ENCODE results near the gene HPSE2.

DNA sequence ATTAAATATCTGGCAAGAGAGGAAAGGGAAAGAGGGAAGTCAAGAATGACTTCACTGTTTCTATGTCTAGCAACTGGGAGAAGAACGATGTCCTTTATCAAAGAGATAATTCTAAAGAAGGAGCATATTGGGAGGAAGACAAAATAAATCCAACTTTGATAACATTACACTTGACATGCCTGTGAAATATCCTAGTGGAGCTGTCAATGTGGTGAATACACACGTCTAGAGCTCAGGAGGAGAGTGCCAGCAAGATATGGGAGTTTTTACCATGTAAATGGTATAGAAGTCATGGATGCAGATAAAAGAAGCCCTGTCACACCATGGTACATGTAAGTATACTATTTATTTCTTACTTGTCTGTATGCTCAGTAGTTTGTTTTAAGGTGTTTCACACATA lies 356.7 kb downstream of the HPSE2 start:
- TF ChIP-seq, protein P1, sequence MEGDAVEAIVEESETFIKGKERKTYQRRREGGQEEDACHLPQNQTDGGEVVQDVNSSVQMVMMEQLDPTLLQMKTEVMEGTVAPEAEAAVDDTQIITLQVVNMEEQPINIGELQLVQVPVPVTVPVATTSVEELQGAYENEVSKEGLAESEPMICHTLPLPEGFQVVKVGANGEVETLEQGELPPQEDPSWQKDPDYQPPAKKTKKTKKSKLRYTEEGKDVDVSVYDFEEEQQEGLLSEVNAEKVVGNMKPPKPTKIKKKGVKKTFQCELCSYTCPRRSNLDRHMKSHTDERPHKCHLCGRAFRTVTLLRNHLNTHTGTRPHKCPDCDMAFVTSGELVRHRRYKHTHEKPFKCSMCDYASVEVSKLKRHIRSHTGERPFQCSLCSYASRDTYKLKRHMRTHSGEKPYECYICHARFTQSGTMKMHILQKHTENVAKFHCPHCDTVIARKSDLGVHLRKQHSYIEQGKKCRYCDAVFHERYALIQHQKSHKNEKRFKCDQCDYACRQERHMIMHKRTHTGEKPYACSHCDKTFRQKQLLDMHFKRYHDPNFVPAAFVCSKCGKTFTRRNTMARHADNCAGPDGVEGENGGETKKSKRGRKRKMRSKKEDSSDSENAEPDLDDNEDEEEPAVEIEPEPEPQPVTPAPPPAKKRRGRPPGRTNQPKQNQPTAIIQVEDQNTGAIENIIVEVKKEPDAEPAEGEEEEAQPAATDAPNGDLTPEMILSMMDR (IDR thresholded peaks at IDR 0.05; ENCODE audit: borderline replicate concordance, extremely low read depth, low read length, poor library complexity, severe bottlenecking): no peak
- no peak for TF ChIP-seq EZH2 (IDR thresholded peaks at IDR 0.05; ENCODE audit: borderline replicate concordance, low read depth, low read length, severe bottlenecking)

All from DND-41 (cell line).